GM18870 (cell line): ENCODE data around the gene ANTXRL.
"Not testable (repeated sequence)": the region's sequence is repeated elsewhere in the genome, so short reads cannot be mapped to it uniquely, and the experiment has no call there.

Experiments
- ATAC-seq: cut with Tn5 transposase; IDR thresholded peaks from one replicate; pipeline ENCODE4 v1.9.1; 2021; ENCODE audit warnings: moderate library complexity; ENCODE audit not compliant: unreplicated experiment

The ANTXRL gene

DNA sequence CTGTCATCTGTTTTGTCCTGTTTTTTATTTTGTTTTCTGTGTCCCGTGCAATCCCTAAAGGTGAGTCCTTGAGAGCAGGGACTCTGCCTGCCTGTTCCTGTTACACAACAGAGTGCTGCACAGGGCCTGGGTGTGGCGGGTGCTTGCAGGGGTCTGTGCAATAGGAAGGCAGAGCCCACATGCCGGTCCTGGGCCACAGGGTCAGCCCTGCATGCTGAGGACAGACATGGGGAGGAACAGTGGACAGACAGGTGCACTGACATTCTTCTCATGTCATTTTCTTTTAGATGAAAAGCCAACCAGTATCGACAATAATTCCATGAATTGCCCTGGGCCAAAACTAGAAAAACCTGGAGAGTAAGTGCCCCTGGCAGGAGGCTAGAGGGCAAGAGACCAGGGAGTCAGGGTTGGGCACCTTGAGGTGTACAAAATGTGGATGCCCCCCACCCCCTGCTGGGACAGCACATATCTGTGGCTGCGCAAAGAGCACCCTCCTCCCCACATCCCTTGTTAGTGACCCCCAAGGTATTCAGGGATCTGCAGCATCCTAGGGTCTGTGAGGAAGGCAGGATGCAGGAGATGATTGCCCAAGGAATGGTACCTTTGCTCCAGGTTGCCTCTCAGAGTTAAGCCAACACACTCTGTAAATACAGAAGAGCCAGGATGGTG, 19.9 kb downstream of the ANTXRL start:
- ATAC-seq: no peak

DNA sequence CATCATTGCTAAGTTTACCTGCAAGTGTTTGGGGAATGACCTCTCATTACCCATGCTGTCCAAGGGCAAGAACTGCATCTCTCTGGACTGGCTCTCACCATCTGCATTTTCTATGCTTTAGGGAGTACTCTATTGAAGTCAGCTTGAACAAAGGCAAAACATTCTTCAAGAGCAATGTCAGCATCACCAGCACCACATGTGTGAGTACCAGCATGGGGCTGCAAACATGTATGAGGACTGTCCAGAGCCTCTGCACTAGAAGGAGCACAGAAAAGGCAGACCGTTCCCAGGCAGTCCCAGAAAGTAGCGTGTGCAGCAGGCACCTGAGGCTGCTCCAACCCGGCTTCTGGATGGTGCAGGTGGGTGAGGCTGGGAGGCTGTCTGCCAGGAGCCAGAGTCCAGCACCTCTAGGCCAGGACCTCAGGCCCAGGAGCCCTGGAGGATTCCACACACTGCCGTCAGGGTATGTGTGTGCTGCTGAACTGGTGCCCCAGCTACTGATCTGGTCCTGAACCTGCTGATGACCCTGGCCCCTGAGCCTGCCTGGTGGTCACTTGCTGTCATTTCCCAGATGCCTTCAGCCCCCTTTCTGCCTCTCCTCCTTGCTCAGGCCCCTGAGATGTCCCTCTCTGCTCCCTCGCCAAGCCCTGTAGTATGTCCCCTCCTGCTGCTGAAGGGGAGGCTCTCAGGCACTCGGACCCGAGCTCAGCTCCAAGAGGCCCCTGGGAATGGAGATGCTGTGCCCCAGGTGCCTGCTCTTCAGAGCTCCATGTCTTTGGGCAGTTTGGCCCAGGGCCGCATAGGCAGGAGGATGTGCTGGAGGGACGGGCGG, 20.7 kb downstream of the ANTXRL start:
- ATAC-seq: no peak

DNA sequence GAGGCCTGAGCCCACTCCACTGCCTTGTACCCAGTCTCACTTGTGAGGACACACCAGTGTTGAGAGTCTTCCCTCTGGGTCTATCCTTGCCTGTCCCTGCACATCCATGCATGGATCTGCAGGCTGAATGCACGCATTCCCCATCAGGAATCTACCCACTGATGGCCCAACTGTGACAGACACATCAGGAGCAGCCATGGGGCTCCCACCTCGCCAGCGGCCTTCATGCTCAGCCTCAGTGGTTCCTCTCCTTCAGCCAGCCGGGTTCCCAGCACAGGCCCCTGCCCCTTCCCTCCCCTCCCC, 21.3 kb downstream of the ANTXRL start:
- no peak for ATAC-seq

DNA sequence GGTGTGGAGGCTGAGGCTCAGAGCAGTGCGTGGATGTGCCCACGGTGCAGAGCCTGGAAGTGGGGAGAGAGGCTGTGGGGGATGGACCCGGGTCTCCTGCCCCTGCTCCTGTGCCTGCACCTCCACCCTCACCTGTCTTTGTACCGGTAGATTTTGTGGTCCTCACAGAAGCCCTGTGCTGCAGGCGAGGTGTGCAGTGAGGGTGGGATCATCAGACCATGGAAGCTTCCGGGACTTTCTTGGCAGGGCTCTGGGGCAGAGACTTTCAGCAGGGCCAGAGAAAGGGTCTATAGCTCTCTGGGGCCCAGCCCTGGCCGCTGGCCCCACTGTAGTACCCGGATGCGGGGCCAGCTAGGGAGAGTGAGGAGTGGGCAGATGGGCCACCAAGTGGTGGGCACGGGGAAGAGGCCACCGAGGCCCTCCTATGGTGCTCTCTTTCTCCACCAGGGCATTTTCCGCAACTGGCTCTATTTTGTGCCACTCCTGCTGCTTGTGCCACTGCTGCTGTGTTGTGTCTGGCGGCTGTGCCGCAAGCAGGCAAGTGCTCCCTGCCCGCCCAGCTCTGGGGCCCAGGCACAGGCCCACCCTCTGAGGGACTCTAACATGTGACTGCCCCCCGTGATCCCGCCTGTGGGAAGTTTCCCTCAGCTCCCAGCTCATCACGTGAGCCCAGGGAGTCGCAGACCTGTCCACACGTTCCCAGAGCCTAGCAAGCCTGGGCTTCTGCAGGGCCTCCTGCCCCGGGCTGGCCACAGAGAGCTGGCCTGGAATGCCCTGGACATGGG, 22.1 kb downstream of the ANTXRL start:
- no peak for ATAC-seq

DNA sequence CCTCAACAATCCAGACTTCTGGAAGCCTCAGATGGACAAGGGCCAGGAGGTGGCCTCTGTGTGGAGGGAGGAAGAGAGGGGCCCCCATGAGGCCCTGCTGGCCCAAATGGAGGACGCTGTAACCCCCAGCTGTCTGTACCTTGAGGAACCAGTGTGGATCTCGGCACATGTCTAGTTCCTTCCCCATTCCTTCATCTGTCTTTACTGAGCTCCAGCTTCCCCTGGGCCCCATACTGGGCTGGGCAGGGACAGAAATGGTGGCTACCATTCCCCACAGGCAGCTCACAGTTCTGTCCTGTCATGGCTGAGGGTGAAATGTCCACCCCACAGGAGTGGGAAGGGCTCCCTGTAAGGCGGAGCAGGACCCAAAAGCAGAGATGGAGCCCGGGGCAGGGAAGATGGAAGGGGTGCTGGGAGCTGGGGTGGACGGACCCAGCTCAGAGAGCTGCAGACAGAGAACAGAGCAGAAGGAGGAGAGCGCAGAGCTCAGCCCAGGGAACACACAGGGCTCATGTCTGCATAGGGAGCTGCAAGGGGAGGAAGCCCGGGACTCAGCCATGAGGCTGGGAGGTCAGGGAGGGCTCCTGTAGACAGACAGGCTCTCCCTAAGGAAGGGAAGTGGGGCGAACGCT, 22.8 kb downstream of the ANTXRL start:
- ATAC-seq: no peak

DNA sequence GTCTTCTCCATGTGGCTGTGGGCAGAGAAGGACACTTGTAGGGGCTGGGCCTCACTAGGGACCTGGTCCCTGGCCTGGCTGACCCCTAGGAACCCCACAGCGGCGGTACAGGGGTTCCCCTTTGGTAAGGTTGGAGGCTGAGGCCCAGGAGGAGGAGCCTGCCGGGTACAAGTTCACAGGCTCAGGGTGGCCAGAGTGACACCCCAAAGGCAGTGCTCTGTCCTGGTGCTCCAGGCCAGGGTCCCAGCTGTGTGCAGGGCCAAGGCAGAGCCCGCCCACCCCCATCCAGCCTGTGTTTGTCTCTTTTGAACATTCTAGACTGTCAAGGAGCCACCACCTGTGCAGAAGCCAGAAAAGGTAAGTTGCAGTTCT, 23.3 kb downstream of the ANTXRL start:
- ATAC-seq: no peak

DNA sequence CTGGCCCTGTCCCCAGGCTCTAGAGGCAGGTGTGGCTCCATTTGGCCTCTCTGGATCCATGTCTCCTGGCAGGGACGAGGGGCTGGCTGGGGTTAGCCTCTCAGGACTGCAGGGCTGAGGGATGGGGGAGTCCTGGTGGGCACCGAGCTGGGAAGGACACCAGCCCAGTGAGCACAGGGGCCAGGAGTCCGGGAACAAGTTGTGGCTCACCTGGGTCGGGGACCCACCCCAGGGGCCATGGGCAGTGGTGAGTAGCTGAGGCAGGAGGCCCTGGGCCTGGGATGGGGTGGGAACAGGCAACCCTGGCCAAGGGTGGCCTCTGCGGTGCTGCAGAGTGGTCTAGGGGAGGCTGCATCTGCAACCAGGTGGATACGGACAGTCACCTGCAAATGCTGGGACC, 24.1 kb downstream of the ANTXRL start:
- ATAC-seq: no peak

DNA sequence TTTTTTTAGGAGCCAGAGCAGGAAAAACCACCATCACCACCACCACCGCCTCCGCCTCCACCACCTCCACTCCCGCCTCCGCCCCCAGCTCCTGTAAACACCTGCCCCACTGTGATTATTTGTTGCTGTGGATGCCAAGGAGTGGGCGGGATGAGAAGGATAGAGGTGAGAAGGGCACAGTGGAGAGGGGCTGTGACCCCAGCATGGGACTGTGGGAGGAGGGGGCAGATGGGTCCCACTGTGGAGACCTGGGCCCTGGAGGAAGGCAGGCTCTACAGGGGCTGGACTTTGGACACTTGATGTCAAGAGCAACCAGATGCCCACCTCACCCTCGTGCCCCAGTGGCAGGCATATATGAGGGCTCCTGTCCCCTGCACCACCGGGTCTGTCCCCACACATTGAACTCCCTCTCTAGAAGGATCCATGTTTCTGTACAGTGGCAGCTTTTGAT, 24.7 kb downstream of the ANTXRL start:
- no peak for ATAC-seq

DNA sequence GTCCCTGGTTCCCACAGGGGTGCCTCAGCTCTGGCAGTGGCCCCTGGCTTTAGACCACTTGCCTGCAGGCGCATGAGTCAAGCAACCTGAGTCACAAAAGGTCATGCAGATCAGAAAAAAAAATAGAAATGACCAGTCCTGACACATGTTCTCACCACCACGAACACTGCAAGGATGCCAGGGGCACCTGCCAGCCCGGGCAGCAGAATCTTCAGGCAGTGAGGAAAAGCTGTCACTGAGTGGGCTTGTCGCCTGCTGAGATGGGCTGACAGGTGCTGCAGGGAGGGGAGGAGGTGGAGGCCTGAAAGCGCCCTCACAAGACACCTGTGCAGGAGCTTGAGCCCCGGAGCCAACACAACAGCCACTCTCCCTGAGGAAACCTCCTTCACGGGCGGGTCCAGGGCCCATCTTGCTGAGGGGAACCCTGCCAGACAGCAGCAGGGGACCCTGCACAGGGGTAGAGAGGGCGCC, 25.2 kb downstream of the ANTXRL start:
- ATAC-seq: not testable (repeated sequence)

DNA sequence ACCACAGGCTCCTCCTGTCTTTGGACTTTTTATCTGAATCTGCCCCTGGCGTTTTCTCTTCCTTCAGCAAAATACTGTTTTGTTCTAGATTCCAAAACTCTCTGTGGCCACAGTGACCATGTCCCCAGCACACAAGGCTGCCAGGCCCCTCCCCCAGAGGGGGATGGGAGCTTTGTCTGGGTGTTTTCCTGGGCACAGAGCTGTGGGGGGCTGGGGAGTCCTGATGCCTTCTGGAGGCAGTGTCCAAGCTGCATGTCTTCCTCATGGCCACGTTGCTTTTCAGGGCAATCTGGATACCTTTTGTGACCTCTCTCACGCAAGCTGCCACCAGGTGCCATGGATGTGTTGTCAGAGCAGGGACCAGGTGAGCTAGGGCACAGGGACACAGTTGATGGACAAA, 26.2 kb downstream of the ANTXRL start:
- no peak for ATAC-seq

DNA sequence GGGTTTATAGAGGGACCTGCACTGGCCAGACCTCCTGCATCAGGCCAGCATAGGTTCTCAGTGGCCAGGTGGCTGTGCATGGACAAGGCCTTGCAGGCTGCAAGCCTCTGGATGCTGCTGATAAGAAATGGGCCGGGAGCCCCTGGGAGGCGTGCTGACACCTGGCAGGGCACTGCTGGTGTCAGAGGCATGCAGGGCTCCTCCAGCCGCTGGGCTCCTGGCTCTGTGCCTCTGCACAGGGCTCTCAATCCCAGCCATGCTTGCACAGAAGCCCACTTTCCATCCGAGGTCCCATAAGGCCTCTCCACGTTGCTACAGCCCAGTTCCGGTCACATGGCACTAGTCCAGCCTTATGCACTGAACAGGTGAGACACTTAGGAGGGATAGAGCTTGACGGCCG, 27.3 kb downstream of the ANTXRL start:
- no peak for ATAC-seq

DNA sequence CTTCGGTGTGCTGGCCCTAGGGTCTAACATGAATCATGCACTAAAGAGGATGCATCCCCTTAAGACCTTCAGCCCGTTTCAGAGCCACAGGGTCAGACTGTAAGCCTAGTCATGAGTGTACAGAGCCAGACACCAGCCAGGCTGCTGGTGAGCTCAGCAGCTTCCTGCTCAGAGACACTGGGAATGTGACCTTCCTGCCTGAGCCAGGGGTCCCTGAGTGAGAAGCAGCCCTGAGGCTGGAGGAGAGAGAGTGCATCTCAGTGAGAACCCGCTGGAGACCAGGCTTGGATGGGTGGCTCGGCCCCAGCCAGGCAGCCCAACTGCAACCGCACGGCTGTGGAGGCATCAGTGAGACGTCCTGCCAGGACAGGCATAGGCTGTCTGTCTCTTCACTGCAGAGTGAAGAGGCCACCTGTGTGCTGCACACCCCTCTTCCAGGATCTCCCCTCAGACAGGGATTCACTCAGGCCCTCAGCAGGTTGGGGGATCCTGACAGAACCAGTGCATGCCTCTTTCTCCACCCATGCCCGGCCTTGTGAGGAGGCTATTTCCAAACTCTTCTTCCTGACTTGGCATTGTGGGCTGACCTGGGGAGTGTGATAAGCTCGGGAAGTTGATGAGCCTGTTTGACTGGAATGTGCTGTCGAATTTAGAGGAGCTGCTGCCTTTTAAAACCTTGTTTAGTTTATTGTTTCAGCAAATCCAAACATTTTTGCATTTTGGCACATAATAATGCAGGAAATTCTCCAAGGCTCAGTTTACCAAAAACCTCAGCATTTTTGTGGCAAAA, 28.5 kb downstream of the ANTXRL start:
- not testable (repeated sequence) for ATAC-seq

DNA sequence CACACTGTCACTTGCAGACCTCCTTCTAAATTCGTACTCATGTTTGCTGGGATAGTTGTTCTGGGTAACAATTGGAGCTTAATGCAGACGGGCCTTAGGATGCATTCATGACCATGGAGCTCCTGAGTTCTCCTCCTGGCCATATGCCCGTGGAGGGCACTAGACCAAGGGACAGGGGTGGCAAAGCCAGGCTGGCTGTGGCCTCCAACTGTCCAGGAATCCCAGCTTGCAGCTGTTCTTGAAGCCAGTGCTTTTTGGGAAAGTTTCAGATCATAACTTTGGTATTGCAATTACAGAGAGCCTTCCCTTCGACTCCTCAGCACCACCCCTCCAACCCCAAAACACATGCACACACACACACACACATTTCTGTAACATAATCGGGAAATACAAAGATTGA, 30.6 kb downstream of the ANTXRL start:
- ATAC-seq: no peak

DNA sequence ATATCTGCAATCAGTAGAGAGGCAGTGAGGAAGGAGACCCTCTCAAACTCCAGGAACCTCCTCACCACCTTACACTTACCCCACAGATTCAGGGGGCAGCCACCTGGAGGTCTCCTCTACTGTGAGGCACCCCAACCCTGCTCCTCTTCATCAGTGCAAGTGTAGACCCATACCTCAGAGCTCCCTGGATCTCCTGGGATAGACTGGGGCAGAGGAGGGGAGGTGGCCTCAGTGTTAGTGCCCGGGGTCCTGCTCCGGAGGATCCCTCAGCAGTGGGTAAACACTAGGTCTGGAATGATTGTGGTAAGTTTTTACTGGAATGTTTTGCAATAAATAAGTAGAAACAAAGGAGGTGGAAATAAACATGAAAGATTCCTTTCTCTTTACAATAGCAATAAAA, 31.1 kb downstream of the ANTXRL start:
- no peak for ATAC-seq

DNA sequence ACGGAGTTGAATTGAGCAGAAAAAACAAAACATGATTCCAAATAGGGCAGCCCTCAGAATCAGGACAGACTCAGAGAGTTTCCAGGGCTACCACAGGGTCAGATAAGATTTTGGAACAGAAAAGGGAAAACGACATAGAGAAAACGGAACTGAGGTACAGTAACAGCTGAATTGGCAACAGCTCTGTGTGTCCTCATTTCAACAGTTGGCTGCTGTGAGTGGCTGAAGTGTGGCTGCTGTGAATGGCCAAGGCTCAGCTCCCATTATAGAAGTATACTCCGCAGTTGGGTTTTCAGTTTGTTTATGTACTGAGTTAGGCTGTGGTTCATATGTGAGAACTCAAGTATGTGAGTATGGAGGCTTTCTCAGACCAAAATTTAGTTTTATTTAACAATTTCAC, 32.0 kb downstream of the ANTXRL start:
- no peak for ATAC-seq

DNA sequence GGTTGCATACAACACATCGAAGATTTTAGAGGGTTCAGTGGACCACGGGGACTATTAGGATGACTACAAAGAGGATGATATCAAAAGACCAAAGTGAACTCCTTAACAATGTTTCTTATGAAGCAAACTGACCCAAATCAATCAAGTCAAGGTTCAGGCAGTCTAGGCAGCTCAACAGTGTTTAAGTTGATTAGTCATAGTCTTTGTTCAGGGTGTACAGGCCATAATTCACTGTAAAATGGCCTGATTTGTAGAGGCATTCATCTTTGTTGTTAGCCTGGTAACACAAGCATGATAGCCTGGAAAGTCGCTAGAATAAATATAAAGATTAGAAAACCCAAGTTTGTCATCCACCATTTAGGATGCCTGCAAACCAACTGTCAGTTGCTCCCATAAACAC, 32.6 kb downstream of the ANTXRL start:
- no peak for ATAC-seq

DNA sequence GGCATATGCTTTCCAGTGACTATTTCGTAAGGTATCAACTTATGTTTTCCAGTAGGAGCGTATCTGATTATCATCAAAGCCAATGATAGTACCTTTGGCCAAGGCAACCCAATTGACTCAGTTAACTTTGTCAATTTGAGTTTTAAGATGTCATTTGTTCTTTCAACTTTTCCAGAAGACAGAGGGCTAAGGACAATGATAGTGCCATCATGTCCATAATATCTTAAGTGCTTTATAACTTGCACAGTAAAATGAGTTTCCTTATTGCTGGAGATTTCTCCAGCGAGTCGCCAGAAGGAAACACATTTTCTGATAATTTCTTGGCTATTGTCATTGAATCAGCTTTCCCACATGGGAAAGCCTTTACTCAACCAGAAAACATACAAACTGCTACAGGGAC, 35.0 kb downstream of the ANTXRL start:
- no peak for ATAC-seq

DNA sequence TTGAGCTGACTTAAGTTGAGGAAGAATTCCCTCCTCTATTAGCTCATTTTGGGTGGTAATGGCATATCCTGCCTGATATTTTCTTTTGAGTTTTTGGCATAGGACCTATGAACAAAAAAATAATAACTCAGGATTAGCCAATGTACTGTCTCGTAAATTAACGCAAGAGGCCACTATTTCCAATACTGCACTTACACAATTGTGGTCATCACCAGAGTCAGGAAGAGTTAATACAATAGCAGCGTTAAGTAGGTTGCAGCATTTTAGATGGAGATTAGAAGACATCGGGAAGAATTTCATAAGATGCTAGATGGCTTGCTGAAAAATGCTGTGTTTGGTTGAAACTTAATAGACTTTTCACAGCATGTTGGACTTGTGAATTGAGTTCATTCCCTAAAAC, 36.4 kb downstream of the ANTXRL start:
- no peak for ATAC-seq

DNA sequence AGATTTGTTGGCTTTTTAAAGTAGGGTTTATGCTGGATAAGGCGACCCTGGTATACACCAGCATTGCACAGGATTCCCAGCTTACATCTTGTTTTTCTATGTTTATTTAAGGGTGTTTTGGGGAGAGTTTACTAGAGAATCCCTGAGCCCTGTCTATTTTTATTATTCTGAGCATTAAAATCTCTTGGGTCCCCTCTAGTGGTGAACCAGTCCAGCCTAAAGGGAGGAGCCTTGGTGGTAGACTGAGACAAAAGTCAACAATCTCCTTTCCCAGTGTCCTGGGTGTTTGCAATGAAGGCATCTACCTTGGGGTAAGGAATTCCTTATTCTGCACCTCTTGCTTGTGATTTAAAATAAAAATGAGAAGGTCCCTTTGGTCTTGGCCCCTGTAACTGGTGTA, 38.2 kb downstream of the ANTXRL start:
- no peak for ATAC-seq

DNA sequence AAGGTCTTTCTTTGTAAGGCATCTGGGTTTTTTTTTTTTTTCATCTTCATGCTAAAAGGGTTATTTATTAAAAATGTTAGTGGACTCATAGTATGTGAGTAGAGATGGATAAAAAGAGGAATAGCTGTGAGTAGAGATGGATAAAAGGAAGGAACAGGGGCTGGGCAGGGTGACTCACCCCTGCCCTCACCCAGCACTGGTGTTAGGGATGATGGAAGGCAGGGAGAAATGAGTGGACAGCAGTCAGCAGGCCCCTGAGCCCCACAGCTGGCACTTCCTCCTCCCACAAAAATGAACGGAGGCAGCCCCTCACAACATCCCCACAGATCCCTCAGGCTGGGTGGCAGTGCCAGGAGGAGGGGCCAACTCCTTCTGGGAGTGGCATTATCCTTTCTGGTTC, 39.3 kb downstream of the ANTXRL start:
- no peak for ATAC-seq

DNA sequence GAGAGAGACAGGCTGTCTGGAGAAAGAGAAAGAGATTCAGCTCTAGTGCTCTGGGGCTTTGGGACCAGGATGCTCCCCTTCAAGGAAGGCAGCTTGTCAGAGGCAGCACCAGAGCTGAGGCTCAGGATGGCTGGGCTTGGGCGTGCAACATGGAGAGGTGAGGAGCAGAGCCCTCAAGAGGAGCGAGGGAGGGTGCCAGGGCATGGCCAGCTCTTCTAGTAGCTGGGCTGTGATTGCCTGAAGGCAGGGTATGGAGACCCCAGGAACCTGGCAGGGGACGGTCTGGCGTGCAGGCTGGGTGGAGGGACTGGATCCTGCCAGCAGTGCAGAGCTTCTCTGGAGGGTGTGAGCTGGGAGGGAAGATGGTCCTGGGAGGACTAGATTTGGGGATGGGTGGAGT, 40.2 kb downstream of the ANTXRL start:
- ATAC-seq: no peak
